Small intestine (tissue), 16 donors: ENCODE measurements around the gene ISYNA1. TPM values are rescaled to one million over a fixed set of nuclear protein-coding genes. Genes with fewer than 3 reads are reported as not detected.

Experiments used
- DNase-seq, 2 donors: peaks; one replicate each; pipeline versions ENCODE4 v3.0.0 to v3.0.0-alpha.2; 2013
- FAIRE-seq: peaks from 2 replicates; lab custom pipeline; 2012; peaks lifted over from hg19 to GRCh38; lab: Jason Lieb, UNC
- H3K27ac ChIP-seq, 3 donors: one replicate each; pipeline ENCODE4 v1.5.1; 2013; ENCODE audit warnings: low read length in 2 of 3, mild to moderate bottlenecking in 2 of 3, control low read depth in 1 of 3, inconsistent platforms in 1 of 3, low read depth in 1 of 3, moderate library complexity in 1 of 3
- H3K27me3 ChIP-seq, 3 donors: one replicate each; pipeline ENCODE4 v1.6.1; 2013; ENCODE audit warnings: low read length in 3 of 3, inconsistent platforms in 1 of 3; ENCODE audit not compliant: control insufficient read depth in 3 of 3, insufficient read depth in 3 of 3
- H3K36me3 ChIP-seq, 3 donors: one replicate each; pipeline ENCODE4 v1.6.1; 2013; ENCODE audit warnings: low read length in 3 of 3, inconsistent platforms in 1 of 3, low read depth in 1 of 3, mild to moderate bottlenecking in 1 of 3, moderate library complexity in 1 of 3; ENCODE audit not compliant: control insufficient read depth in 3 of 3, insufficient read depth in 2 of 3
- H3K4me1 ChIP-seq, 3 donors: one replicate each; pipeline ENCODE4 v1.6.1; 2013; ENCODE audit warnings: low read length in 2 of 3, inconsistent platforms in 1 of 3, low read depth in 1 of 3, mild to moderate bottlenecking in 1 of 3, moderate library complexity in 1 of 3; ENCODE audit not compliant: control insufficient read depth in 3 of 3, insufficient read depth in 2 of 3
- H3K4me3 ChIP-seq, 3 donors: one replicate each; pipeline ENCODE4 v1.5.1; 2013; ENCODE audit warnings: low read length in 3 of 3, control low read depth in 1 of 3, inconsistent platforms in 1 of 3, low read depth in 1 of 3, mild to moderate bottlenecking in 1 of 3, moderate library complexity in 1 of 3
- H3K9me3 ChIP-seq, 2 donors: one replicate each; pipeline ENCODE4 v1.6.1; 2013; ENCODE audit warnings: low read depth in 1 of 2, low read length in 1 of 2; ENCODE audit not compliant: control insufficient read depth in 2 of 2, insufficient read depth in 1 of 2
- WGBS, 3 donors: extraction: QIAGEN DNeasy Blood & Tissue Kit; methylation state at CpG; one replicate each; pipeline ENCODE4 v1.1.7; 2013; 5-methylcytosine and 5-hydroxymethylcytosine counted together
- long read RNA-seq, 10 donors: transcript quantifications; one replicate each; lab custom pipeline, GENCODE V29; 2026
- polyA plus RNA-seq, 4 donors: library from polyadenylated mRNA; stranded (reverse) in 3 of 4; unstranded in 1 of 4; fragments of 200-250 nt in 3 of 4; fragments of 120-200 nt in 1 of 4; gene quantifications; one replicate each; pipeline versions ENCODE4 v1.2.1 to v1.2.3, GENCODE V29; 2013
- donor health status: healthy with polysubstance abuse.
- donor health status: control.
- donor health status: control.
- donor health status: Bipolar disorder and iron deficiency.
- donor health status: healthy.

ISYNA1 gene
- 10 to 100 TPM in 2 of 4 donors, 1 to 10 TPM in 2; 4.5 to 72.1 (median 9.3) TPM for polyA plus RNA-seq
- long read RNA-seq, donor 1: 0 reads
- long read RNA-seq, donor 2, partial matches to known transcripts: 0 of 7 reads
- long read RNA-seq, donor 2, other reads (novel, unspliced or antisense): 0 of 7 reads
- long read RNA-seq, donor 3, transcript ISYNA1-201 (11 exons, 2,420 nt): major isoform, 7 of 13 reads
- long read RNA-seq, donor 3, partial matches to known transcripts: 0 of 13 reads
- long read RNA-seq, donor 3, other reads (novel, unspliced or antisense): 0 of 13 reads
- long read RNA-seq, donor 4, partial matches to known transcripts: 0 of 2 reads
- long read RNA-seq, donor 4, other reads (novel, unspliced or antisense): 0 of 2 reads
- long read RNA-seq, donor 5, partial matches to known transcripts: 0 of 7 reads
- long read RNA-seq, donor 5, other reads (novel, unspliced or antisense): 0 of 7 reads
- long read RNA-seq, donor 6, transcript ISYNA1-201 (11 exons, 2,420 nt): major isoform, 8 of 12 reads
- long read RNA-seq, donor 6, partial matches to known transcripts: 0 of 12 reads
- long read RNA-seq, donor 6, other reads (novel, unspliced or antisense): 0 of 12 reads
- long read RNA-seq, donor 7, transcript ISYNA1-202 (10 exons, 1,703 nt): minor isoform, 5 of 73 reads
- long read RNA-seq, donor 7, transcript ISYNA1-209 (3 exons, 696 nt): minor isoform, 18 of 73 reads
- long read RNA-seq, donor 7, transcript ISYNA1-201 (11 exons, 2,420 nt): major isoform, 39 of 73 reads
- long read RNA-seq, donor 7, partial matches to known transcripts: 7 of 73 reads
- long read RNA-seq, donor 7, other reads (novel, unspliced or antisense): 0 of 73 reads
- long read RNA-seq, donor 8, partial matches to known transcripts: 0 of 6 reads
- long read RNA-seq, donor 8, other reads (novel, unspliced or antisense): 0 of 6 reads
- long read RNA-seq, donor 9, partial matches to known transcripts: 0 of 3 reads
- long read RNA-seq, donor 9, other reads (novel, unspliced or antisense): 0 of 3 reads
- long read RNA-seq, donor 10, transcript ISYNA1-201 (11 exons, 2,420 nt): major isoform, 21 of 31 reads
- long read RNA-seq, donor 10, partial matches to known transcripts: 5 of 31 reads
- long read RNA-seq, donor 10, other reads (novel, unspliced or antisense): 0 of 31 reads

GRCh38 chr19:18437491-18438330 lies at the start of gene ISYNA1:
Gene ISYNA1, minus strand, starts transcription at chr19:18438133. Its CDS starts 154 bp downstream, at chr19:18437979.
- Histone ChIP-seq H3K4me1 (peaks cover 0 to 55% (median 0%) of the 10 kb centered on the region in 3 donors), H3K9me3 (no peaks in the 10 kb centered on the region), H3K27me3 (no peaks in the 10 kb centered on the region), H3K27ac (peak within 1 kb of the TSS in 2 of 3 donors; percentile 23 to 87), H3K36me3 (peaks cover 0 to 37% (median 0%) of the 10 kb centered on the region in 3 donors), H3K4me3 (peak within 1 kb of the TSS; percentile 13 to 58 (median 35))
- FAIRE-seq (no peak), DNase-seq (peak in 1 of 2 donors; percentile 78)
- WGBS, 3 donors: 1% methylated on average over 40 to 99 of the region's 99 CpGs

GRCh38 chr19:18486746-18487145 lies 48.8 kb upstream of the ISYNA1 start:
- FAIRE-seq (no peak), DNase-seq (no peak)
- Histone ChIP-seq H3K4me1 (peaks cover 11 to 17% (median 15%) of the 10 kb centered on the region in 3 donors), H3K9me3 (no peaks in the 10 kb centered on the region), H3K36me3 (peaks cover 0 to 29% (median 0%) of the 10 kb centered on the region in 3 donors), H3K4me3 (no peak overlapping the region), H3K27me3 (no peaks in the 10 kb centered on the region), H3K27ac (peak overlapping the region in 1 of 3 donors; percentile 11)
- WGBS, 3 donors: 78 to 90% (median 82%) methylated on average over 8 of the region's 8 CpGs

GRCh38 chr19:18484992-18485391 lies 47.1 kb upstream of the ISYNA1 start:
- FAIRE-seq (no peak), DNase-seq (no peak)
- Histone ChIP-seq H3K27ac (peak overlapping the region in 1 of 3 donors; percentile 37), H3K27me3 (no peaks in the 10 kb centered on the region), H3K36me3 (peaks cover 0 to 25% (median 0%) of the 10 kb centered on the region in 3 donors), H3K4me1 (peaks cover 11 to 22% (median 20%) of the 10 kb centered on the region in 3 donors), H3K4me3 (no peak overlapping the region), H3K9me3 (no peaks in the 10 kb centered on the region)
- WGBS, 3 donors: 84 to 98% (median 93%) methylated on average over 4 to 5 of the region's 5 CpGs

GRCh38 chr19:18483119-18483890 lies 45.4 kb upstream of the ISYNA1 start:
- peaks cover 0 to 28% (median 0%) of the 10 kb centered on the region in 3 donors for H3K36me3 ChIP-seq
- no peaks in the 10 kb centered on the region for H3K9me3 ChIP-seq
- H3K4me1 ChIP-seq: peaks cover 11 to 32% (median 25%) of the 10 kb centered on the region in 3 donors
- FAIRE-seq (no peak), DNase-seq (no peak)
- H3K27me3 ChIP-seq: no peaks in the 10 kb centered on the region
- no peak overlapping the region for H3K4me3 ChIP-seq
- H3K27ac ChIP-seq: peak overlapping the region in 1 of 3 donors; percentile 29
- WGBS, 3 donors: 59 to 72% (median 71%) methylated on average over 12 of the region's 12 CpGs

GRCh38 chr19:18481505-18482222 lies 43.7 kb upstream of the ISYNA1 start:
- no peak overlapping the region for H3K4me3 ChIP-seq
- FAIRE-seq (no peak), DNase-seq (no peak)
- H3K36me3 ChIP-seq: peaks cover 0 to 33% (median 0%) of the 10 kb centered on the region in 3 donors
- WGBS, 3 donors: 90 to 96% (median 92%) methylated on average over 12 of the region's 12 CpGs
- no peak overlapping the region for H3K27ac ChIP-seq
- H3K27me3 ChIP-seq: no peaks in the 10 kb centered on the region
- peaks cover 7 to 29% (median 22%) of the 10 kb centered on the region in 3 donors for H3K4me1 ChIP-seq
- no peaks in the 10 kb centered on the region for H3K9me3 ChIP-seq

DNA sequence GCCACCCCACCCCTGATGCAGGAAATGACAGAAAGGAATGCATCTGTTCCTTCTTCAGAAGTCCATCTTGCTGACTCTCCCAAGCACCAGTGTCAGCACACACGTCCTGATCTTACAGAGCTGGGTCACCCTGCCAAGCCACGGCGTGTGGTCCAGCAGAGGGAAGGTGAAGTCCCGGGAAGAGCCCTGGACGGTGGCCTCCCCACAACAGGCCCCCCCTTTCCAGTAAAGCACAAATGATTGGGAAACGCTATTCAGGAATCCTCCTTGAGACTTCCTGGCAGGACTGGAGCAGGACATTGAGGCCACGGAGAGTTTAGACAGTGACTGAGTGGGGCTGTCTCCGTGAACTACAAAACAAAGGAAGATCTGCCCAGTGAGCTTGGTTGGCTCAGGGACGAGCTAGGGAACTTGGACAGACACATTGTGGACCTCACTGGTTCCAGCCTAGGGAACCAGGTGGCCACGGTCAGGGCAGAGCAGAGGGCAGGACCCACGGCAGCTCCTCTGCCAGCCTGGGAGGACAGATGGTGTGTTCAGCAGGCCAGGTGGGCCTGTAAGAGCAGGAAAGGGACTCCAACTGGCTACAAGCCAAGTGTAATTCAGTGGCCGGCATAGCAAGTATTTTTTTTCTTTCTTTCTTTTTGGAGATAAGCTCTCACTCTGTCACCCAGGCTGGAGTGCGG lies 42.2 kb upstream of the ISYNA1 start:
- 40 to 47% (median 45%) methylated on average over 13 of the region's 13 CpGs for WGBS, 3 donors

More for the DNA sequence above, 42.2 kb upstream of the ISYNA1 start:
- DNase-seq (no peak), FAIRE-seq (no peak)
- peaks cover 0 to 37% (median 0%) of the 10 kb centered on the region in 3 donors for H3K36me3 ChIP-seq
- H3K9me3 ChIP-seq: no peaks in the 10 kb centered on the region
- H3K27me3 ChIP-seq: no peaks in the 10 kb centered on the region
- H3K4me3 ChIP-seq: no peak overlapping the region
- peaks cover 3 to 24% (median 13%) of the 10 kb centered on the region in 3 donors for H3K4me1 ChIP-seq
- peak overlapping the region; percentile 41 to 91 (median 56) for H3K27ac ChIP-seq
